HepG2 (cell line): Measurements from ENCODE around the gene DST. TPM values are rescaled to one million over a fixed set of nuclear protein-coding genes. Genes with fewer than 3 reads are reported as not detected.

Source experiments
- ATAC-seq: fragments of 200-7000 bp; cut with Tn5 transposase; 3 replicates; pipeline ENCODE4 v1.9.1; 2020; ENCODE audit warnings: mild to moderate bottlenecking, moderate library complexity
- BruUV-seq: library from RNA; stranded (reverse); fragments of 400-500 nt; replicated peaks from 2 replicates; lab custom pipeline; 2021; lab: Mats Ljungman, UMichigan
- CTCF ChIA-PET: fragments of 300-600 bp; formaldehyde crosslinking; extraction: SDS; loops from one replicate; lab custom pipeline; 2021; ENCODE audit warnings: low total read pairs, inconsistent platforms, low intra/inter-chr PET ratio; lab: Yijun Ruan, JAX
- POLR2A ChIA-PET: fragments of 350-600 bp; sonication (Branson Sonifier 250); formaldehyde crosslinking; loops from one replicate; lab custom pipeline; 2020; ENCODE audit warnings: antibody characterized with exemption, inconsistent platforms; lab: Yijun Ruan, JAX
- DNase-seq: peaks from one replicate; pipeline ENCODE4 v3.0.0-alpha.2; 2015; ENCODE audit warnings: low spot score
- FAIRE-seq: peaks from 3 replicates; lab custom pipeline; 2011; peaks lifted over from hg19 to GRCh38; lab: Jason Lieb, UNC
- H2AFZ ChIP-seq: one replicate; pipeline ENCODE4 v1.6.1; 2011; ENCODE audit warnings: low read length, inconsistent platforms
- H3K27ac ChIP-seq: fragments of 300-600 bp; 3 replicates; pipeline ENCODE4 v1.8.0; 2011; ENCODE audit warnings: mixed run types, mild to moderate bottlenecking, mixed read lengths, low read length, inconsistent platforms; ENCODE audit not compliant: insufficient read depth; ENCODE audit errors: extremely low read length
- H3K27me3 ChIP-seq, 2 experiments: fragments of 200-600 bp in 1 of 2; 2 replicates in 1 of 2; 3 replicates in 1 of 2; pipeline versions ENCODE4 v1.6.0 to v1.8.0; 2011; ENCODE audit warnings: low read length in 2 of 2, mild to moderate bottlenecking in 2 of 2, moderate library complexity in 2 of 2, inconsistent platforms in 1 of 2; ENCODE audit not compliant: insufficient read depth in 2 of 2, control insufficient read depth in 1 of 2
- H3K36me3 ChIP-seq, 2 experiments: fragments of 200-600 bp in 1 of 2; replicated peaks in 1 of 2; 2 replicates in 1 of 2; 3 replicates in 1 of 2; pipeline versions ENCODE4 v1.5.1 to v1.8.0; 2011; ENCODE audit warnings: low read length in 2 of 2, inconsistent platforms in 1 of 2; ENCODE audit not compliant: insufficient read depth in 2 of 2, control insufficient read depth in 1 of 2
- H3K4me1 ChIP-seq: 2 replicates; pipeline ENCODE4 v1.5.1; 2012; ENCODE audit warnings: low read length, inconsistent platforms; ENCODE audit not compliant: insufficient read depth
- H3K4me2 ChIP-seq: 2 replicates; pipeline ENCODE4 v1.6.0; 2011; ENCODE audit warnings: low read depth, low read length, inconsistent platforms
- H3K4me3 ChIP-seq, 3 experiments: fragments of 200-600 bp in 1 of 3; sonication (generic), shearing (Covaris generic) in 1 of 3; replicated peaks in 1 of 3; 2 replicates each; pipeline ENCODE4 v1.5.1; 2011 to 2016; ENCODE audit warnings: low read length in 3 of 3, inconsistent platforms in 2 of 3, low read depth in 2 of 3, mild to moderate bottlenecking in 2 of 3, control low read depth in 1 of 3, mixed read lengths in 1 of 3; ENCODE audit not compliant: insufficient read depth in 1 of 3
- H3K79me2 ChIP-seq: one replicate; pipeline ENCODE4 v1.6.1; 2011; ENCODE audit warnings: low read length, inconsistent platforms; ENCODE audit not compliant: insufficient read depth
- H3K9ac ChIP-seq: 2 replicates; pipeline ENCODE4 v1.6.0; 2011; ENCODE audit warnings: mild to moderate bottlenecking, low read depth, low read length, inconsistent platforms; ENCODE audit not compliant: insufficient read depth
- H3K9me3 ChIP-seq: 2 replicates; pipeline ENCODE4 v1.5.1; 2012; ENCODE audit warnings: mild to moderate bottlenecking, low read length
- H4K20me1 ChIP-seq: 2 replicates; pipeline ENCODE4 v1.6.0; 2011; ENCODE audit warnings: inconsistent platforms, mild to moderate bottlenecking, low read length, moderate library complexity; ENCODE audit not compliant: insufficient read depth
- ATF7 ChIP-seq, 2 experiments: fragments of 450-650 bp in 1 of 2; sonication (generic) in 1 of 2; formaldehyde crosslinking in 1 of 2; IDR thresholded peaks; 2 replicates each; pipeline versions ENCODE4 v1.4.0 to v1.6.1; 2016 to 2020; ENCODE audit warnings: antibody characterized with exemption in 1 of 2, mild to moderate bottlenecking in 1 of 2, missing genetic modification reagents in 1 of 2
- KDM2A ChIP-seq: sonication (generic); formaldehyde crosslinking; IDR thresholded peaks from 2 replicates; pipeline ENCODE4 v1.4.0; 2020; ENCODE audit warnings: low read depth, missing genetic modification reagents, borderline replicate concordance
- PHF21A ChIP-seq: sonication (generic); formaldehyde crosslinking; IDR thresholded peaks from 2 replicates; pipeline ENCODE4 v1.5.0; 2020; ENCODE audit warnings: mild to moderate bottlenecking, missing genetic modification reagents
- SAP130 ChIP-seq: IDR thresholded peaks from 2 replicates; pipeline ENCODE4 v1.6.1; 2016; ENCODE audit warnings: low read depth
- ZSCAN31 ChIP-seq: sonication (generic); formaldehyde crosslinking; IDR thresholded peaks from 2 replicates; pipeline ENCODE4 v1.5.0; 2020; ENCODE audit warnings: low read depth, mild to moderate bottlenecking, missing genetic modification reagents
- WGBS: methylation state at CpG from one replicate; pipeline ENCODE4 v1.1.6; 2017; ENCODE audit warnings: low lambda C conversion rate; 5-methylcytosine and 5-hydroxymethylcytosine counted together
- in situ Hi-C: cut with HindIII; loops from 2 replicates; pipeline ENCODE4 v1.10.0; 2017; ENCODE audit warnings: low pct_unique_long_range_greater_than_20kb; ENCODE audit not compliant: extremely low pct_ligation_motif_present
- intact Hi-C: fragments of 100-400 bp; cut with micrococcal nuclease; formaldehyde crosslinking; loops from one replicate; pipeline ENCODE4 v1.10.0; 2022; ENCODE audit not compliant: unreplicated experiment
- polyA plus RNA-seq, 8 experiments: library from polyadenylated mRNA; depleted of rRNA in 3 of 8; stranded (reverse) in 7 of 8; unstranded in 1 of 8; fragments of >200 nt; fragmentation: Illumina TruSeq in 4 of 8; extraction: Trizol in 4 of 8; gene quantifications; 2 replicates each; pipeline versions ENCODE4 v1.2.1 to v1.2.3, GENCODE V29; 2011 to 2016; ENCODE audit warnings: low read depth in 4 of 8, missing spikeins in 1 of 8, mixed read lengths in 1 of 8; ENCODE audit not compliant: insufficient read depth in 1 of 8
- total RNA-seq, 5 experiments: library from RNA; depleted of rRNA; stranded (reverse); fragments of >200 nt; fragmentation: Illumina TruSeq; extraction: Trizol; gene quantifications; 2 replicates each; pipeline ENCODE4 v1.2.3, GENCODE V29; 2016; ENCODE audit warnings: low read depth in 1 of 5
- TF ChIP-seq, protein P1 (sequence below), 2 experiments: fragments of 450-650 bp in 1 of 2; sonication (generic) in 1 of 2; formaldehyde crosslinking in 1 of 2; IDR thresholded peaks; 2 replicates each; pipeline versions ENCODE4 v1.6.1 to v1.8.0; 2016 to 2022; ENCODE audit warnings: antibody characterized with exemption in 1 of 2, mild to moderate bottlenecking in 1 of 2, missing genetic modification reagents in 1 of 2

Gene DST
- total and polyA plus RNA-seq, 2 of the 13 experiments (the other 11 are each of a cell fraction or from before 2014, with no cell fraction given) = 64.4 to 89.0 TPM

DNA sequence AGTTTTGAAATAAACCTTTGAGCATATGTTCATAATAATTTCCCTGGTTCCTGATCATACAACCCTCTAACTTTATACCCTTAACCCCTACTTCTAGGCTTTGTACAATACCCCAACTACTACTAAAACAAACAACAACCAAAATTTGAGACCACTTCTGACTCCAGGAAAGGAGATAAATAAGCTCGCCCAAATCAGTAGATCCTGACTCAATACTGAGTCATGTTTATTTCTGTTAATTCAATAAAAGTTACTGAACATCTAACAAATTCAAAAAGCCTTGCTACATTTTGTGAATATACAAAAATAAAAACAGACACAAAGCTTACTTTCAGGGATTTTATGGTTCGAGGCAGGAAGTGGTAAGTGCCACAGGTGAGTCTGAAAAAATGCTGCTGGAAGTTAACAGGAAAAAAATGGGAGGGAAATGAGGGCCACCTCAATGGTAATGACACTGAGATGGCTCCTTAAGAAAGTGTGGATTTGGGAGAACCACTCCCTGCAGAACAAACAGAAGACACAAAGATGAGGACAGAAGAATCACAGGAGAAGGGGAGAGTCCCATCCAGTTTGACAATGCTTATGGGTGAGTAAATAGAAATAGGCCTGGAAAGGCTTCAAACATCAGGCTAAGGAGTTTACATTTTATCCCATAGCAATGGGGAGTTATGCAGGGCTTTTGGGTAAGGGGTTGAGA lies 63.4 kb downstream of the DST start (continued):
- TF ChIP-seq ZSCAN31 (CRISPR knock-in tag) = no peak
- TF ChIP-seq PHF21A (CRISPR knock-in tag) = no peak
- TF ChIP-seq KDM2A (CRISPR knock-in tag) = no peak
- TF ChIP-seq, all 625 proteins: peak for 0

DNA sequence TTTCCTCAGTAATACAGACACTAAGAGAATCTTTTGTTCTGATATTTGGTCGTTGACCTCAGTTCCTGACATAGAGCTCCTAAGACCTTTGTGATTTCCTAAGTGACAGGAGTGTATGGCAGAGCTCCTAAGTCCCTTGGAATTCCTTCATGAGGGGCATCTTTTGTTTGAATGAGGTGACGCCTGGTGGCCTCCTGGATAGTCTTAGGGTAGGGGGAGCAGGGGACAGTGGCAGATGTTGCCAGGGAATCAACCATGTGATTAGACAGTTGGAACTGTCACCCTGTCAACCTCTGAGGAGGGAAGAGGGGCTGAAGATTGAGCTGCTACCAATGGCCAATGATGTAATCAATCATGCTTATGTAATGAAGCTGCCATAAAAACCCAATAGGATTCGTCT lies 67.0 kb downstream of the DST start:
- Histone ChIP-seq H3K27ac (no peak overlapping the region), H3K9me3 (no peaks in the 10 kb centered on the region), H3K4me1 (peaks cover 25% of the 10 kb centered on the region), H3K4me2 (no peak overlapping the region), H3K36me3 (no peaks in the 10 kb centered on the region), H3K9ac (no peak overlapping the region), H3K79me2 (no peaks in the 10 kb centered on the region), H4K20me1 (no peaks in the 10 kb centered on the region), H3K4me3 (no peak overlapping the region), H3K27me3 (no peaks in the 10 kb centered on the region), H2AFZ (no peak overlapping the region)
- FAIRE-seq (no peak), DNase-seq (no peak), ATAC-seq (no peak)
- TF ChIP-seq, protein P1, sequence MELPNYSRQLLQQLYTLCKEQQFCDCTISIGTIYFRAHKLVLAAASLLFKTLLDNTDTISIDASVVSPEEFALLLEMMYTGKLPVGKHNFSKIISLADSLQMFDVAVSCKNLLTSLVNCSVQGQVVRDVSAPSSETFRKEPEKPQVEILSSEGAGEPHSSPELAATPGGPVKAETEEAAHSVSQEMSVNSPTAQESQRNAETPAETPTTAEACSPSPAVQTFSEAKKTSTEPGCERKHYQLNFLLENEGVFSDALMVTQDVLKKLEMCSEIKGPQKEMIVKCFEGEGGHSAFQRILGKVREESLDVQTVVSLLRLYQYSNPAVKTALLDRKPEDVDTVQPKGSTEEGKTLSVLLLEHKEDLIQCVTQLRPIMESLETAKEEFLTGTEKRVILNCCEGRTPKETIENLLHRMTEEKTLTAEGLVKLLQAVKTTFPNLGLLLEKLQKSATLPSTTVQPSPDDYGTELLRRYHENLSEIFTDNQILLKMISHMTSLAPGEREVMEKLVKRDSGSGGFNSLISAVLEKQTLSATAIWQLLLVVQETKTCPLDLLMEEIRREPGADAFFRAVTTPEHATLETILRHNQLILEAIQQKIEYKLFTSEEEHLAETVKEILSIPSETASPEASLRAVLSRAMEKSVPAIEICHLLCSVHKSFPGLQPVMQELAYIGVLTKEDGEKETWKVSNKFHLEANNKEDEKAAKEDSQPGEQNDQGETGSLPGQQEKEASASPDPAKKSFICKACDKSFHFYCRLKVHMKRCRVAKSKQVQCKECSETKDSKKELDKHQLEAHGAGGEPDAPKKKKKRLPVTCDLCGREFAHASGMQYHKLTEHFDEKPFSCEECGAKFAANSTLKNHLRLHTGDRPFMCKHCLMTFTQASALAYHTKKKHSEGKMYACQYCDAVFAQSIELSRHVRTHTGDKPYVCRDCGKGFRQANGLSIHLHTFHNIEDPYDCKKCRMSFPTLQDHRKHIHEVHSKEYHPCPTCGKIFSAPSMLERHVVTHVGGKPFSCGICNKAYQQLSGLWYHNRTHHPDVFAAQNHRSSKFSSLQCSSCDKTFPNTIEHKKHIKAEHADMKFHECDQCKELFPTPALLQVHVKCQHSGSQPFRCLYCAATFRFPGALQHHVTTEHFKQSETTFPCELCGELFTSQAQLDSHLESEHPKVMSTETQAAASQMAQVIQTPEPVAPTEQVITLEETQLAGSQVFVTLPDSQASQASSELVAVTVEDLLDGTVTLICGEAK (IDR thresholded peaks at IDR 0.05) = no peak
- TF ChIP-seq, protein P1 (CRISPR knock-in tag; IDR thresholded peaks at IDR 0.05) = no peak
- TF ChIP-seq ATF7 (IDR thresholded peaks at IDR 0.05) = 0 out of 2 replicates have a peak, but pooled peaks have one; percentile 32
- TF ChIP-seq ATF7 (CRISPR knock-in tag; IDR thresholded peaks at IDR 0.05) = no peak
- no peak for TF ChIP-seq SAP130 (CRISPR knock-in tag)
- 86% methylated on average over 3 of the region's 3 CpGs for WGBS
- ChIA-PET CTCF (no interaction called here), POLR2A (interaction anchor here (1.3 kb wide), 1 partner anchor 49 kb away, joined by 4 read pairs; no protein-coding TSS in a partner anchor)
- intact Hi-C loops (no loop called here), in situ Hi-C loops (loop anchor here (10.0 kb wide), 1 partner anchor 211 kb away; no protein-coding TSS in a partner anchor)
- BruUV-seq = no TSS peak
